GM11168 (cell line): ENCODE results near the gene TXNDC17.
"Not testable (repeated sequence)": the region's sequence is repeated elsewhere in the genome, so short reads cannot be mapped to it uniquely, and the experiment has no call there.

Experiments used
- in situ Hi-C: fragments of 300-500 bp; cut with MboI; formaldehyde crosslinking; loops from one replicate; pipeline ENCODE4 v1.12.0; 2022; ENCODE audit warnings: low sequenced_read_pairs; ENCODE audit not compliant: unreplicated experiment

The TXNDC17 gene

GRCh38 chr17:6640536-6641246, at the start of gene TXNDC17, which contains the start of gene KIAA0753:
Gene TXNDC17, plus strand, starts transcription at chr17:6641060. Its CDS starts 23 bp downstream, at chr17:6641083.
Gene KIAA0753, minus strand, starts transcription at chr17:6640711. Its CDS starts 5,608 bp downstream, at chr17:6635103.
- in situ Hi-C loops, result no loop called here

GRCh38 chr17:6591599-6592158, 49.2 kb upstream of the TXNDC17 start:
- in situ Hi-C loops, result no loop called here

- in situ Hi-C loops, result no loop called here
These were observed 48.7 kb upstream of the TXNDC17 start for GRCh38 chr17:6592173-6592572.

- in situ Hi-C loops, result not testable (repeated sequence)
These were observed 47.5 kb upstream of the TXNDC17 start for GRCh38 chr17:6593371-6593770.

- in situ Hi-C loops, result no loop called here
These were observed 44.8 kb upstream of the TXNDC17 start for GRCh38 chr17:6596081-6596480.

GRCh38 chr17:6596511-6596910, 44.3 kb upstream of the TXNDC17 start:
- in situ Hi-C loops, result no loop called here

- in situ Hi-C loops, result no loop called here
These were observed 43.9 kb upstream of the TXNDC17 start for GRCh38 chr17:6596941-6597340.

GRCh38 chr17:6597727-6598126, 43.1 kb upstream of the TXNDC17 start:
- in situ Hi-C loops, result no loop called here

- in situ Hi-C loops, result no loop called here
These were observed 41.5 kb upstream of the TXNDC17 start for GRCh38 chr17:6599364-6599763.

GRCh38 chr17:6602141-6602540, 38.7 kb upstream of the TXNDC17 start:
- in situ Hi-C loops, result no loop called here

- in situ Hi-C loops, result no loop called here
These were observed 37.0 kb upstream of the TXNDC17 start for GRCh38 chr17:6603744-6604325.

- in situ Hi-C loops, result no loop called here
These were observed 35.7 kb upstream of the TXNDC17 start for GRCh38 chr17:6605142-6605541.

GRCh38 chr17:6608321-6608720, 32.5 kb upstream of the TXNDC17 start:
- in situ Hi-C loops, result no loop called here

- in situ Hi-C loops, result no loop called here
These were observed 30.8 kb upstream of the TXNDC17 start for GRCh38 chr17:6610011-6610410.

GRCh38 chr17:6611231-6611630, 29.6 kb upstream of the TXNDC17 start:
- in situ Hi-C loops, result no loop called here

GRCh38 chr17:6623941-6624340, 16.9 kb upstream of the TXNDC17 start:
- in situ Hi-C loops, result no loop called here

- in situ Hi-C loops, result no loop called here
These were observed 14.2 kb upstream of the TXNDC17 start for GRCh38 chr17:6626616-6627015.

GRCh38 chr17:6627019-6627418, 13.8 kb upstream of the TXNDC17 start:
- in situ Hi-C loops, result no loop called here

GRCh38 chr17:6630390-6630789, 10.5 kb upstream of the TXNDC17 start:
- in situ Hi-C loops, result no loop called here

- in situ Hi-C loops, result no loop called here
These were observed 8.3 kb upstream of the TXNDC17 start for GRCh38 chr17:6632530-6632929.

GRCh38 chr17:6633263-6633662, 7.6 kb upstream of the TXNDC17 start:
- in situ Hi-C loops, result no loop called here

GRCh38 chr17:6636105-6636504, 4.8 kb upstream of the TXNDC17 start:
- in situ Hi-C loops, result no loop called here
